Kidney epithelial cell (primary cell): ENCODE measurements around the gene APOD. TPM values are rescaled to one million over a fixed set of nuclear protein-coding genes. Genes with fewer than 3 reads are reported as not detected.

ENCODE experiments used
- DNase-seq: peaks from one replicate; pipeline ENCODE4 v3.0.0-alpha.2; 2010; ENCODE audit warnings: low read depth
- H3K27me3 ChIP-seq: 2 replicates; pipeline ENCODE4 v1.6.0; 2011; ENCODE audit warnings: low read length; ENCODE audit not compliant: control insufficient read depth, insufficient read depth
- H3K36me3 ChIP-seq: 2 replicates; pipeline ENCODE4 v1.5.1; 2011; ENCODE audit warnings: low read length; ENCODE audit not compliant: control insufficient read depth, insufficient read depth
- H3K4me3 ChIP-seq: 2 replicates; pipeline ENCODE4 v1.5.1; 2011; ENCODE audit warnings: low read depth, mild to moderate bottlenecking, control low read depth, low read length
- CTCF ChIP-seq: IDR thresholded peaks from 2 replicates; pipeline ENCODE4 v1.5.1; 2011; ENCODE audit warnings: mild to moderate bottlenecking, moderate library complexity, low read length, control low read depth, inconsistent platforms; ENCODE audit not compliant: insufficient read depth, poor library complexity, severe bottlenecking
- total RNA-seq: library from RNA; depleted of rRNA; stranded (reverse); fragments of >200 nt; gene quantifications from 2 replicates; pipeline ENCODE4 v1.2.3, GENCODE V29; 2015

APOD gene
- total RNA-seq, 1 donor from 2014 or later = not detected

GRCh38 chr3:195537995-195538394 lies 45.7 kb downstream of the APOD start:
- Histone ChIP-seq H3K36me3 (no peaks in the 10 kb centered on the region), H3K27me3 (no peaks in the 10 kb centered on the region), H3K4me3 (no peak overlapping the region)
- no peak for TF ChIP-seq CTCF
- DNase-seq = no peak

DNA sequence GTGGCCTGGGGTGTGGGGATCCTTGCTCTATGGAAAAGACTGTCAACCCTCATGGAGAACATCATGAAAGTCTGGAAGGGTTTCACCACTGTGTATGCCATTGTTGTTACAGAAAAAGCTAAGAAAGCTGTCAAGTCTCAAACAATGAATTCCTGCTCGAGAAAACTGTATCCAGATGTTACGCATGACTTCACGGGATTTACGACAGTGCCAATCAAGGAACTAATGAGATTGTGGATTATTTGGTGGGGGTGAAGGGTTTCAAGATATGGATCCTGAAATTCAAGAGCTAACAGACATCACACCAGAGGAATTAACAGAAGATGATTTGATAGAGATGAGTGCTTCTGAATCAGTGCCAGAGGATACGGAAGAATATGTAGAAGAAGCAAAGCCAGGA lies 48.4 kb downstream of the APOD start:
- DNase-seq = no peak
- H3K36me3 ChIP-seq = no peaks in the 10 kb centered on the region
- TF ChIP-seq CTCF = no peak

DNA sequence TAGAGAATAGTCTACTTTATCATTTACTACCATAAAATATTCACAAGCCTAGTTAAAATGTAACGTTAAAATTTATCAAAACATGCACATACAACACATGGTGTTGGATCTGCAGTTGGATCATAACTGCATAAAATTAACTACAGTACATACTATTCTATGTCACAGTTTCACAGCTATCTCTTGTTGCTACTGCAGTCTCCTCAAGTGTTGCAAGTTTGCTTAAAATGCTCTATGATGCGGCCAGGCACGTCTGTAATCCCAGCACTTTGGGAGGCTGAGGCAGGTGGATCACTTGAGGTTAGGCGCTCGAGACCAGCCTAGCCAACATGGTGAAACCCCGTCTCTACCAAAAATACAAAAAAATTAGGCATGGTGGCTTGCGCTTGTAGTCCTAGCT lies 50.9 kb downstream of the APOD start:
- no peak for DNase-seq
- Histone ChIP-seq H3K36me3 (no peaks in the 10 kb centered on the region), H3K4me3 (no peak overlapping the region), H3K27me3 (no peaks in the 10 kb centered on the region)
- no peak for TF ChIP-seq CTCF

More for the DNA sequence above, 48.4 kb downstream of the APOD start:
- H3K4me3 ChIP-seq = no peak overlapping the region
- H3K27me3 ChIP-seq = no peaks in the 10 kb centered on the region

DNA sequence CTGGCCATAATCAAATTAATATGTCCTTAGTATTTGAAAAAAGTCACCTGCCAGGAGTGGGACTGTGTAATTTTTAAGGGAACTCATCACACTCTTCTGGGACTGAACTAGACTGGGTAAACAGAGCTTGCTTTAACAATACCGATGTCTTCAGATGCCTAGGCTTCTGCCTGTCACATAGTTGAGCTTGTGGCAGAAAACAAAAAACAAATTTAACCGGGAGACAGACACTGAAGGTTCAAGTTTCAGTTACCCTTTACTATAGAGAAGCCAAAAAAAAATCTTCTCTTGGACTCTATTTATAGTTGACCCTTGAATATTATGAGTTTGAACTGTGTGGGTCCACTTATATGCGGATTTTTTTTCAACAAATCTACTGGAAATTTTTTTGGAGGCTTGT lies 51.4 kb downstream of the APOD start:
- TF ChIP-seq CTCF = no peak
- no peak for DNase-seq
- H3K27me3 ChIP-seq = no peaks in the 10 kb centered on the region
- H3K36me3 ChIP-seq = no peaks in the 10 kb centered on the region
- H3K4me3 ChIP-seq = no peak overlapping the region

DNA sequence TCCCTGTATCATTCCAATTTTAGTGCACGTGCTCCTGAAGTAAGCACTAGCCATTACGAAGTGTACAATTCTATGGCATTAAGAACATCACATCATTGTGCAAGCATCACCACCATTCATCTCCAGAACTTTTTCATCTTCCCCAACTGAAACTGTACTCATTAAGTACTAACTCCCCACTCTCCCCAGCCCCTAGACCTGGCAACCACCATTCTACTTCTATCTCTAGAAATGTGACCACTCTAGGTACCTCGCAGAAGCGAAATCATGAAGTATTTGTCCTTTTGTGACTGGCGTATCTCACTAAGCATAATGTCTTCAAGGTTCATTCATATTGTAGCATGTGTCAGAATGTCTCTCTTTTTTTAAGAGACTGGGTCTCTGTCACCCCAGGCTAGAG lies 52.1 kb downstream of the APOD start:
- Histone ChIP-seq H3K27me3 (no peaks in the 10 kb centered on the region), H3K36me3 (no peaks in the 10 kb centered on the region), H3K4me3 (no peak overlapping the region)
- no peak for TF ChIP-seq CTCF
- no peak for DNase-seq

DNA sequence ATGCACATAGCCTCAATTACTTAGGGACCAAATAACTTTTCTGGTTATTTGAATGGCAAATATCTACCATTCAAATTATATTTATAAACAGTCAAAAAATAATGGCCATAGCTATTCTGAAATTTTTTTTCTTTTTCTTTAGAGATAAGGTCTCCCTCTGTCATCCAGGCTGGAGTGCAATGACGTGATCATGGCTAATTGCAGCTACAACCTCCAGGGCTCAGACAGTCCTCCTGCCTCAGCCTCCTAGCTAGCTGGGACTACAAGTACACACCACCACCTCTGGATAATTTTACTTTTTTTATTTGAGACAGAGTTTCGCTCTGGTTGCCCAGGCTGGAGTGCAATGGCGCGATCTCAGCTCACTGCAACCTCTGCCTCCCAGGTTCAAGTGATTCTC lies 57.2 kb downstream of the APOD start:
- Histone ChIP-seq H3K27me3 (no peaks in the 10 kb centered on the region), H3K36me3 (no peaks in the 10 kb centered on the region), H3K4me3 (no peak overlapping the region)
- no peak for TF ChIP-seq CTCF
- no peak for DNase-seq
